Fibroblast of mammary gland (primary cell): Measurements from ENCODE around the gene MRPS7.

ENCODE experiments used
- DNase-seq: peaks from one replicate; pipeline ENCODE4 v3.0.0-alpha.2; 2010; ENCODE audit warnings: low read depth
- H3K4me3 ChIP-seq: 2 replicates; pipeline ENCODE4 v1.5.1; 2011; ENCODE audit warnings: low read depth, mild to moderate bottlenecking, low read length, moderate library complexity; ENCODE audit not compliant: control insufficient read depth
- CTCF ChIP-seq: conservative IDR thresholded peaks from 2 replicates; pipeline ENCODE4 v1.5.1; 2011; ENCODE audit warnings: low read depth, low read length, inconsistent platforms; ENCODE audit not compliant: control insufficient read depth, insufficient read depth

MRPS7 gene

GRCh38 chr17:75239214-75239613 lies 22.5 kb upstream of the MRPS7 start:
- DNase-seq = no peak
- H3K4me3 ChIP-seq = no peak overlapping the region
- TF ChIP-seq CTCF = no peak

GRCh38 chr17:75239778-75240393 lies 21.8 kb upstream of the MRPS7 start:
- no peak for TF ChIP-seq CTCF
- H3K4me3 ChIP-seq = no peak overlapping the region
- no peak for DNase-seq

- DNase-seq = peak; percentile 38
- TF ChIP-seq CTCF = peak; percentile 66
- no peak overlapping the region for H3K4me3 ChIP-seq
Measured at GRCh38 chr17:75240394-75241142, 21.1 kb upstream of the MRPS7 start.

- DNase-seq = peak; percentile 62
- H3K4me3 ChIP-seq = no peak overlapping the region
- TF ChIP-seq CTCF = no peak
Measured at GRCh38 chr17:75241143-75241430, 20.6 kb upstream of the MRPS7 start.

- no peak overlapping the region for H3K4me3 ChIP-seq
- peak; percentile 75 for DNase-seq
- TF ChIP-seq CTCF = no peak
Measured at GRCh38 chr17:75241502-75241901, 20.2 kb upstream of the MRPS7 start.

- no peak for TF ChIP-seq CTCF
- no peak overlapping the region for H3K4me3 ChIP-seq
- DNase-seq = peak; percentile 96
Measured at GRCh38 chr17:75241996-75242460, 19.7 kb upstream of the MRPS7 start.
